ENCODE measurements around the gene SIPA1. TPM values are rescaled to one million over a fixed set of nuclear protein-coding genes. Genes with fewer than 3 reads are reported as not detected.
A peak's percentile ranks its signal among the peaks of the same experiment; 100 is the strongest.

SIPA1 gene
- total and polyA plus RNA-seq, 2 of the 13 experiments (the other 11 are each of a cell fraction or from before 2014, with no cell fraction given): 5.8 to 7.7 TPM

GRCh38 chr11:65662799-65663638 is 25.1 kb downstream of the SIPA1 start, which contains the start of gene RELA (continued):
- no peak for TF ChIP-seq GMEB2 (CRISPR knock-in tag; IDR thresholded peaks at IDR 0.05; ENCODE audit: low read depth)
- TF ChIP-seq TIGD3 (CRISPR knock-in tag; IDR thresholded peaks at IDR 0.05; ENCODE audit: borderline replicate concordance): no peak
- TF ChIP-seq, protein P1, sequence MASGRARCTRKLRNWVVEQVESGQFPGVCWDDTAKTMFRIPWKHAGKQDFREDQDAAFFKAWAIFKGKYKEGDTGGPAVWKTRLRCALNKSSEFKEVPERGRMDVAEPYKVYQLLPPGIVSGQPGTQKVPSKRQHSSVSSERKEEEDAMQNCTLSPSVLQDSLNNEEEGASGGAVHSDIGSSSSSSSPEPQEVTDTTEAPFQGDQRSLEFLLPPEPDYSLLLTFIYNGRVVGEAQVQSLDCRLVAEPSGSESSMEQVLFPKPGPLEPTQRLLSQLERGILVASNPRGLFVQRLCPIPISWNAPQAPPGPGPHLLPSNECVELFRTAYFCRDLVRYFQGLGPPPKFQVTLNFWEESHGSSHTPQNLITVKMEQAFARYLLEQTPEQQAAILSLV (CRISPR knock-in tag; IDR thresholded peaks at IDR 0.05; ENCODE audit: borderline replicate concordance): no peak
- no peak for TF ChIP-seq ZNF235 (CRISPR knock-in tag; IDR thresholded peaks at IDR 0.05; ENCODE audit: borderline replicate concordance)
- peak; percentile 79 for TF ChIP-seq ZNF607 (CRISPR knock-in tag; IDR thresholded peaks at IDR 0.05; ENCODE audit: borderline replicate concordance)
- no peak for TF ChIP-seq HDAC6 (IDR thresholded peaks at IDR 0.05; ENCODE audit: low read depth, low read length)
- 0 out of 2 replicates have a peak, but pooled peaks have one; percentile 22 for TF ChIP-seq JUN (CRISPR knock-in tag; IDR thresholded peaks at IDR 0.05)
- no peak for TF ChIP-seq ZNF562 (CRISPR knock-in tag; IDR thresholded peaks at IDR 0.05; ENCODE audit: borderline replicate concordance)
- peak; percentile 74 for TF ChIP-seq GABPB1 (CRISPR knock-in tag; IDR thresholded peaks at IDR 0.05)
- peak; percentile 83; the same call in 1 of the 2 replicates for TF ChIP-seq ZIK1 (CRISPR knock-in tag; IDR thresholded peaks at IDR 0.05; ENCODE audit: borderline replicate concordance, low read depth)
- TF ChIP-seq CHD2 (IDR thresholded peaks at IDR 0.05; ENCODE audit: low read depth, low read length): no peak
- TF ChIP-seq ZNF230 (CRISPR knock-in tag; IDR thresholded peaks at IDR 0.05): peak; percentile 75; the same call in 1 of the 2 replicates
- TF ChIP-seq ARNTL (CRISPR knock-in tag; IDR thresholded peaks at IDR 0.05): no peak
- TF ChIP-seq, protein P2, sequence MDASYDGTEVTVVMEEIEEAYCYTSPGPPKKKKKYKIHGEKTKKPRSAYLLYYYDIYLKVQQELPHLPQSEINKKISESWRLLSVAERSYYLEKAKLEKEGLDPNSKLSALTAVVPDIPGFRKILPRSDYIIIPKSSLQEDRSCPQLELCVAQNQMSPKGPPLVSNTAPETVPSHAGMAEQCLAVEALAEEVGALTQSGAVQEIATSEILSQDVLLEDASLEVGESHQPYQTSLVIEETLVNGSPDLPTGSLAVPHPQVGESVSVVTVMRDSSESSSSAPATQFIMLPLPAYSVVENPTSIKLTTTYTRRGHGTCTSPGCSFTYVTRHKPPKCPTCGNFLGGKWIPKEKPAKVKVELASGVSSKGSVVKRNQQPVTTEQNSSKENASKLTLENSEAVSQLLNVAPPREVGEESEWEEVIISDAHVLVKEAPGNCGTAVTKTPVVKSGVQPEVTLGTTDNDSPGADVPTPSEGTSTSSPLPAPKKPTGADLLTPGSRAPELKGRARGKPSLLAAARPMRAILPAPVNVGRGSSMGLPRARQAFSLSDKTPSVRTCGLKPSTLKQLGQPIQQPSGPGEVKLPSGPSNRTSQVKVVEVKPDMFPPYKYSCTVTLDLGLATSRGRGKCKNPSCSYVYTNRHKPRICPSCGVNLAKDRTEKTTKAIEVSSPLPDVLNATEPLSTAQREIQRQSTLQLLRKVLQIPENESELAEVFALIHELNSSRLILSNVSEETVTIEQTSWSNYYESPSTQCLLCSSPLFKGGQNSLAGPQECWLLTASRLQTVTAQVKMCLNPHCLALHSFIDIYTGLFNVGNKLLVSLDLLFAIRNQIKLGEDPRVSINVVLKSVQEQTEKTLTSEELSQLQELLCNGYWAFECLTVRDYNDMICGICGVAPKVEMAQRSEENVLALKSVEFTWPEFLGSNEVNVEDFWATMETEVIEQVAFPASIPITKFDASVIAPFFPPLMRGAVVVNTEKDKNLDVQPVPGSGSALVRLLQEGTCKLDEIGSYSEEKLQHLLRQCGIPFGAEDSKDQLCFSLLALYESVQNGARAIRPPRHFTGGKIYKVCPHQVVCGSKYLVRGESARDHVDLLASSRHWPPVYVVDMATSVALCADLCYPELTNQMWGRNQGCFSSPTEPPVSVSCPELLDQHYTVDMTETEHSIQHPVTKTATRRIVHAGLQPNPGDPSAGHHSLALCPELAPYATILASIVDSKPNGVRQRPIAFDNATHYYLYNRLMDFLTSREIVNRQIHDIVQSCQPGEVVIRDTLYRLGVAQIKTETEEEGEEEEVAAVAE (CRISPR knock-in tag; IDR thresholded peaks at IDR 0.05; ENCODE audit: borderline replicate concordance): no peak
- no peak for TF ChIP-seq NFE2L2 (IDR thresholded peaks at IDR 0.05; ENCODE audit: low read length)
- no peak for TF ChIP-seq ATM (IDR thresholded peaks at IDR 0.05; ENCODE audit: borderline replicate concordance)
- no peak for TF ChIP-seq ZNF264 (CRISPR knock-in tag; IDR thresholded peaks at IDR 0.05)
- peak; percentile 73 for TF ChIP-seq ZNF777 (CRISPR knock-in tag; IDR thresholded peaks at IDR 0.05)
- no peak for TF ChIP-seq CBX2 (IDR thresholded peaks at IDR 0.05; ENCODE audit: low read depth, low read length)
- TF ChIP-seq CBX2 (CRISPR knock-in tag; IDR thresholded peaks at IDR 0.05; ENCODE audit: low read depth): no peak
- TF ChIP-seq HCFC1 (IDR thresholded peaks at IDR 0.05; ENCODE audit: low read depth, low read length): 0 out of 2 replicates have a peak, but pooled peaks have one; percentile 38
- TF ChIP-seq KDM2A (CRISPR knock-in tag; IDR thresholded peaks at IDR 0.05; ENCODE audit: borderline replicate concordance, low read depth): peak; percentile 73
